ENCODE measurements around the gene MAP3K19. TPM values are rescaled to one million over a fixed set of nuclear protein-coding genes. Genes with fewer than 3 reads are reported as not detected.
"Not testable (repeated sequence)": the region's sequence is repeated elsewhere in the genome, so short reads cannot be mapped to it uniquely, and the experiment has no call there.

The MAP3K19 gene
- total RNA-seq, 1 donor from 2014 or later: not detected

DNA sequence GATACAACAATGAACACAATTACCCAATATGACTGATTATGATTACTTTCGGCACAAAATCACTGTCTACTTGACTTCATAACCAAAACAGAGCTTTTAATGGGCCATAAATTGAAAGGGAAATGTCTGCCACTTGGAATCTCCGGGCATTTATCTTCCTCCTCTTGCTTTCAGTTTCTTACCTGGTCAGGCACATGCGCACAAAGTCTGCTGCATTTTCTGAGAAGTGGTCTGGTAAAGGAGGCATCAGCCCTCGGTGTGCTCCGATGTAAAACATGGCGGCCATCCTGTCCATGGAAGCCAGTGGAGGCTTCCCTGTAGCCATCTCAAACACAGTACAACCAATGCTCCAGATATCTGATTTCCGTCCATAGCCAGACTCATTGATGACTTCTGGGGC, 66.6 kb downstream of the MAP3K19 start:
- no peak for DNase-seq (ENCODE audit: low spot score)

DNA sequence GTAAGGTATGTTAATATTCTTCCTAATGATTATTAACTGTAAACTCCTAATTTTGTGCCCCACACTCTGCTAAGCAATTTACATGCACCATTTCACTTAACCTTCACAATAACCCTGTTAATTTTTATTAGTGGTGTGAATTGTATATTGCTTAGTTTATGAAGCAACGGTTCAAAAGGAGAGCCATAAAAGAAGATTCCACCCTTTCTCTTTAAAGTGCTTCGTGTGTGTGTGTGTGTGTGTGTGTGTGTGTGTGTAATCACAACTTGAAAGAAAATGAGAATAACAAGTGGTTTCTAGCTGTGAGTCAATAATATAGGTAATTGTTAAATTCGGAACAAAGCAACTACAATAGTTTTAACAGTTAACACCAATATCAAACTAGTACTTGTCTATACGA, 68.0 kb downstream of the MAP3K19 start:
- no peak for DNase-seq (ENCODE audit: low spot score)

DNA sequence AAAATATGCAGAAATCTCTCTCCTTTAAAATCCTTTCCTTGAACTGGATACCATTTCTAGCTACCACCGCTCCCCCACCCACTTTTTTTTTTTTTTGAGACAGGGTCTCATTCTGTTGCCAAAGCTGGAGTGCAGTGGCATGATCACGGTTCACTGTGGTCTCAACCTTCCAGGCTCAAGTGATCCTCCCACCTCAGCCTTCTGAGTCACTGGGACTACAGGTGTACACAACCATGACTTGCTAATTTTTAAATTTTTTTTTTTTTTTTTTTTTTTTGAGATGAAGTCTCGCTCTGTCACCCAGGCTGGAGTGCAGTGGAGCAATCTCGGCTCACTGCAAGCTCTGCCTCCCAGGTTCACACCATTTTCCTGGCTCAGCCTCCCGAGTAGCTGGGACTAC, 70.1 kb downstream of the MAP3K19 start:
- DNase-seq (ENCODE audit: low spot score): not testable (repeated sequence)

DNA sequence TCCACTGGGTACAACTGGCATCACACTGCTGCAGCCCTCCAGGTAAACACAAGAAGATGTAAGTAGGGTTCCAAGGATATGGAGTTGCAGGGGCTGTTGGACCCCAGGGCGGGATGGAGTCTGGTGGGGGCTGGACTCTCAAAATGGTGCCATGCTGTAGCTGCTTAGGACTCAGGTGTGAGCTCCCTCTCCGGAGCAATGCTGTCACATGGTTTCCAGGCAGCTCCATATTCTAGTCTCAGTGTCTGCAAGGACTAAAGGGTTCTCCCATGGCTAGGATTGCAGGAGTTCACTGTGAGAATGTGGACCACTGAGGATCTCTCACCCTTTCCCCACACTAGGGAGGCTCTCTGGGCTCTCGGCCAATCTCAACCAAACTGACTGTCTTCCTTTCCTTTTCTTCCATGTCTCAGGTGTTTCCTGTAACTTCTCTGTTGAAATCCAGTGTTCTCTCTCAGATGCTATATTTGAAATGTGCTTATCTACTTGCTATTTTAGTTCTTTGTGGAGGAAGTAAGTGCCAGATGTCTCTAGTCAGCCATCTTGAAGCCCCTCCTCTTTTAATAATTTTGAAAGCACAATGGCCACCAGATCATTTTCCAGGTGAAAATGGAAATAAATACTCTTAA, 71.1 kb downstream of the MAP3K19 start:
- DNase-seq (ENCODE audit: low spot score): no peak

DNA sequence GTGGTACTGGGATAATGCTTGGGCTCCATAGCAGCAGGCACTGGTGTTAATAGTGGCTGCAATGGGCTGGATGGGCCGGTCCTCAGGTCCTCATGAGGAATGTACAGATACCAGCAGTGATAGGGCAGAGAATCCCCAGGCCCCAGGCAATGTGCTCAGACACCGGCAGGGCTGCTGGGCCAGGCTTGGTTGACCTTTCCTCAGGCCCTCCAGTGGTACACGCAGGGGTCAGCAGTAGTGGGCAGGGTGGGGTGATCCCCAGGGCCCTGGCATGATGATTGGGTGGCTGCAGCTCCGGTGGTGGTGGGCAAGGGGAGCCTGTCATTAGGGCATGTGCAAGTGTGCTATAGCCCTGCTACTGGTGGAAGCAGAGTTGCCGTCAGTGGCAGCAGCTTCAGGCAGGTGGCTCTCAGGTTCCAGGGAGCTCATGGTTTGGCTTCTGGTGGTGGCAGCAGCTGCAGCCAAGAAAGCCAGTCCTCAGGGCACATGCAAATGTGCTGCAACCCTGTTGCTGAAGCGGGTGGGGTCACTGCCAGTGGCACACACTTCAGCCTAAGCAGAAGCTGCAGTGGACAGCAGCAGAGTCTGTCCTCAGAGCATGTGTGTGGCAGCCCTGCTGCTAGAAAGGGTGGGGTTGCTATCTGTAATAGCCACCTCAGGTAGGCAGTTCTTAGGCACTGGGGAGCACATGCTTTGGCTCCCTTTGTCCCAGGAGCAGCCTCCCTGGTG, 71.8 kb downstream of the MAP3K19 start:
- no peak for DNase-seq (ENCODE audit: low spot score)

DNA sequence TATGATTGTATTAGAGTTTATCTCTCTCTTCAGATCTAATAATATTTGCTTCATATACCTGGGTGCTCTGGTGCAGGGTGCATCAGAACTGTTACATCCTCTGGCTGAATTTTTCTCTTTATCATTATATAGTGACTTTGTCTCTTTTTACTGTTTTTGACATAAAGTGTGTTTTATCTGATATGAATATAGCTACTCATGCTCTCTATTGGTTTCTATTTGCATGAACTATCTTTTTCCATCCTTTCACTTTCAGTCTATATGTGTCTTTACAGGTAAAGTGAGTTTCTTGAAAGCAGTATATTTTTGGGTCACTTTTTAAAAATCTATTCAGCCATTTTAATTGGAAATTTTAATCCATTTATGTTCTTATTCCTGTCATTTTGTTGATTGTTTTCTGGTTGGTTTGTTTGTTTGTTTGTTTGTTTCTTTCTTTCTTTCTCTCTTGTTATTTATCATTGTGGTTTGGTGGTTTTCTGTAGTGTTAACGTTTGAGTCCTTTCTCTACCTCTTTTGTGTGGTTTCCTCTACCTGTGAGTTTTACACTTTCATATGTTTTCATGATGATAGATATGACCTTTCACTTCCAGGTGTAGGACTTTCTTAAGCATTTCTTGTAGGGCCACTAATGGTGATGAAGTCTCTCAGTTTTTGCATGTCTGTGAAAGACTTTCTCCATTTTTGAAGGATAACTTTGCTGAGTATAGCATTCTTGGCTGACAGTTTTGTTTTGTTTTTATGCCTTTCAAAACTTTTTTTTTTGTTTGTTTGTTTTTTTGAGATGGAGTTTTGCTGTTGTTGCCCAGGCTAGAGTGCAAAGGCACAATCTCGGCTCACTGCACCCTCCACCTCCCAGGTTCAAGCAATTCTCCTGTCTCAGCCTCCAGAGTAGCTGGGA, 73.8 kb downstream of the MAP3K19 start:
- no peak for DNase-seq (ENCODE audit: low spot score)

DNA sequence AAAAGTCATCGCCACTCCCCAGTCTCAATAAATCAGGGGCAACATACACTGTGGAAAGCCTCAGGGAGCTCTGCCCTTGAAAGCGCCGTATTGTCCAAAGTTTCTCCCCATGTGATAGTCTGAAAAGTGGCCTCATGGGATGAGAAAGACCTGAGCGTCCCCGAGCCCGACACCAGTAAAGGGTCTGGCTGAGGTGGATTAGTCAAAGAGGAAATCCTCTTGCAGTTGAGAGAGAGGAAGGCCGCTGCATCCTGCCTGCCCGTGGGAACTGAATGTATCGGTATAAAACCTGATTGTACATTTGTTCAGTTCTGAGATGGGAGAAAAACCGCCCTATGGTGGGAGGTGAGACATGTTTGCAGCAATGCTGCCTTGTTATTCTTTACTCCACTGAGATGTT, 80.1 kb downstream of the MAP3K19 start:
- DNase-seq (ENCODE audit: low spot score): not testable (repeated sequence)

DNA sequence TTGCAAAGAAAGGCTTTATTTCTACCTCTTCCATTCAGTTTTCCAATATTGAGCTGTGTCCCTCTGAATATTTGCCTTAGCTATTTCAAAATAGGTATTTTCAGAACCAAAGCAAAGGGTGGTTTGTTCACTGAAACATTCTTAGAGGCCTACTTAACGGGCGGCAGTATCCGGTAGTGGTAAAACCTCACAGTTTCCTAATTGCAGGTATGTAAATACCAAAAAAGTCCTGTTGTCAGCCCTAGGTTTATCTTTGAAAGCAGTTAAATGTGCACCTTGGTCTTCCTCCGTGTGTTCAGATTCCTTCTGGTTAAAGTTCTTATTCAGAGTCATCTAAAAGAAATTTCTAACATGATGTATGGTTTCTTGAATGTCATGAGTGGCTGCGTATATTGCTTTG, 89.8 kb downstream of the MAP3K19 start:
- no peak for DNase-seq (ENCODE audit: low spot score)

DNA sequence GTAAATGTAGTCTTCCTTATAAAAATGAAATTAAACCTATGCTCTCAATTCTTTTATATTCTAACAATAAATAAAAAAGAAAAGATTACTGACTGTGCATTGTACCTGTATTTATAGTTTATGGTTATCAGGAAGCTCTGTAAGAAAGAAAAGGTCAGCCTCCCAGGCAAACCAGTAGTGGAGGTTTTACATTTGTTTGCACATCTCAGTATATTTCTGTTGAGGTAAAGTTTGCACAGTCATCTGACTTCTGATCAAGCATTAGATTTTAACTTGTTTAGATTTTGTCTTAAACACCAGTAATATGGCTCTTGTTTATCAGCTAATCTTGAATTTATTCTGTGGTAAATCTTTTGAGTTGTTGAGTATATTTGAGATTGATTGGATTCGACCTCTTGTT, 91.5 kb downstream of the MAP3K19 start:
- DNase-seq (ENCODE audit: low spot score): no peak

DNA sequence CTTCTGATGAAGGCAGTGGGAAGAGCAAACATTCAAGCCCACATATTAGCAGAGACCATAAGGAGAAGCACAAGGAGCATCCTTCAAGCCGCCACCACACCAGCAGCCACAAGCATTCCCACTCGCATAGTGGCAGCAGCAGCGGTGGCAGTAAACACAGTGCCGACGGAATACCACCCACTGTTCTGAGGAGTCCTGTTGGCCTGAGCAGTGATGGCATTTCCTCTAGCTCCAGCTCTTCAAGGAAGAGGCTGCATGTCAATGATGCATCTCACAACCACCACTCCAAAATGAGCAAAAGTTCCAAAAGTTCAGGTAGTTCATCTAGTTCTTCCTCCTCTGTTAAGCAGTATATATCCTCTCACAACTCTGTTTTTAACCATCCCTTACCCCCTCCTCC, 93.2 kb downstream of the MAP3K19 start:
- no peak for DNase-seq (ENCODE audit: low spot score)

DNA sequence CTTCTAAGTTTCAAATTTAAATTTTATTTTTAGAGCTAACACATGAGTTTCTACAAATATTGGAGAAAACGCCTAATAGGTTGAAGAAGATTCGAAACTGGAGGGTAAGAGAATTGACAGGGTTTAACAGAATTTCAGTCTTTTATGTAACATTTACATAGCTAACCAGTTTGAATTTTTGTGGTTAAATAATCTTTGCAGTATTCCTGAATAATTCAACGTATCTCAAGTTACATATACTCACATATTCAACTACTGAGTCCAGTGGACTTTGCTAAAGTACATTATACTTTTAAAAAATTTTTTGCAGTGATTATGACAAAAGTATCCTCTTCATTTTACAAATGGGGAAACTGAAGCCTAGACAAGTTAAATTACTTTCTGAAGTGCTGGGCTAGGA, 94.6 kb downstream of the MAP3K19 start:
- no peak for DNase-seq (ENCODE audit: low spot score)

DNA sequence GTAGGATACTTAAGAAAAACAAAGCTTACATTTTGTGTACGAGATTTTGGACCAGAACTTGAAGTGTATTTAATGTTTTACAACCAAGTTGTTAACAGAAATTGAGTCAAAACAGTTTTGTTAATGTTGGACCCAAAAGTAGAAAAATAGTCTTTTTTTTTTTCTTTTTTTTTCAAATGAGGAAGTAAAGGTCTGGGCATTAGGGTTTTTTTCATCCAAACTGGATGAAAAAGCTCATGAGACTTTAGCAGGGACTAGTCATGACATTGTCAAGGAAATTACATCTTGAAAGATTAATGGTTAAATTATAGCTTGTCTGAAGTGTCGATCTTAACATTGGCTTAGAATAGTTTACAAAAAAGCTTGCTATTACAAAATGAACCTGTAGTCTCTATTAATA, 96.4 kb downstream of the MAP3K19 start:
- no peak for DNase-seq (ENCODE audit: low spot score)

DNA sequence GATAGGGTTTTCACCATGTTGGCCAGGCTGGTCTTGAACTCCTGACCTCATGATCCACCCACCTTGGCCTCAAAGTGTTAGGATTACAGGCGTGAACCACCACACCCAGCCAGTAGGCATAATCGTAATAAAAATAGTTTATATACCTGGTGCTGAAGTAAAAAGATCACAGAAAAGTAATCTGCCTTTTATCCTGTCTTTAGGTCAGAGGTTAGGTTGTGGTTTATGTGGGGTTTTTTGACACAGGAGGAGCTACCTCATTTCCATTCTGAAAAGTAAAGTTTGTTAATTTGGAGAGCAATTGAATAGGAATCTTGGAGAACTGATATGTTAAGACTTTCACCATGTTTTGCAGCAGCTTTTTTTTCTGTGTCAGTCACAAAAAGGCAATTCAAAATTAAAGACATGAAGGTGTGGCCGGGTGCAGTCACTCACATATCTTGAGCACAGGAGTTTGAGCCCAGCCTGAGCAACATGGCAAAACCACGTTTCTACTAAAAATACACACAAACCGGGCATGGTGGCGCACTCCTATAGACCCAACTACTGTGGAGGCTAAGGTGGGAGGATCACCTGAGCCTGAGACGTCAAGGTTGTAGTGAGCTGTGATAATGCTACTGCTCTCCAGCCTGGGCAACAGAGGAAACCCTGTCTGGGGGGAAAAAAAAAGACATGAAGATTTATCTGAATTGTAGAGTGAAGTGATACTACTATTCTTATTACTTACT, 97.1 kb downstream of the MAP3K19 start:
- DNase-seq (ENCODE audit: low spot score): no peak

DNA sequence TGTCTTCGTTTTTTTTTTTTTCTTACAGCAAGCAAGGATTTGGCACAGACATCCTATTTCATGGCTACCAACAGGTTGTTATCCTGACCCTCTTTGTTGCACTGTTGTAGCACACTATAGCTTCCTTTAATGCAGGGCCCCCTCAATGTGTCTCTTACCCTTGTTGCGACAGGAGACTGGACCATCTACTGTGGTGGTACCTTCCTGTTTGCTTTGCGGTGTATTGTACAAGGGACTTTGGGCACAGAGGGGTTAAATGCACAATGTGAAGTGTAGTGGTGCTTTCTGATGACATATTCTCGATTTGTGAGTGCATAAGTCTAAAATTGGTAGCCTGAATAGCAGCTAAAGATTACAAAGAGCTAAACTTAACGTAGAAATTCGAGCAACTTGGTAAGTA, 101.2 kb downstream of the MAP3K19 start:
- no peak for DNase-seq (ENCODE audit: low spot score)

DNA sequence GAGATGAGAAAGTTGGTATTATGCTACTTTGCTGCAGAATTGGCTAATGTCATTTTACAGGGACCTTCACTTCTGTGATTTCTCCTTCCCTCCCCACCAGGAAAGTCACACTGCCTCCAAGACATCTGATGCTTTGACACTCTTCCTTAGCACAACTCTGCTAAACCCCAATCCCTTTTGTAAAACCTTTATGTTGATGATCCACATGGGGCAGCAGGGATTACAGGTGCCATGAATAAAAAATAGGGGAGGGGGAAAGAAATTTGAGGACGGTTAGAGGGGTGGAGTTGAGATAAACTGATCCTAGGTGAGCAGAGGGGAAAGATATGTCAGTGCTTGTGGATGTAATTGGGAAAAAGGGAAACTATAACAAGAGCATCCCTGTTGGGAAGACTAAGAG, 102.3 kb downstream of the MAP3K19 start:
- no peak for DNase-seq (ENCODE audit: low spot score)

DNA sequence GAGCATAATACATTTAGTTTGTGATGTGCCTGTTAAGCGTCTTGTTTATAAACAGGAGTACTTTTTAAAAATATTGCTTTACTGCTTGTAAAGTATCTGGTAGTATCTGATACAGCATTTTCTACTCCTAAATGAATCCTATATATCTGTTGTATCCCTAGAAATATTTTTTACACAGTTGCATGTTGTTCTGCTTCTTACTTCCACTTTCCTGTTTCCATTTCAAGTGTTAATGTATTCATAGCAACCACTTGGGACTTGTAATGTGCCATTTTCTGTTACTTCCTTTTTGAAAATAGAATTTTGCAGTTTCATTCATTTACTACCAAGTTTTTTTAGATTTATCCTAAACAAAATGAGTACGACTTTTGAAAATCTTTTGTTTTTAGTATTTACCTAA, 103.7 kb downstream of the MAP3K19 start:
- DNase-seq (ENCODE audit: low spot score): no peak

DNA sequence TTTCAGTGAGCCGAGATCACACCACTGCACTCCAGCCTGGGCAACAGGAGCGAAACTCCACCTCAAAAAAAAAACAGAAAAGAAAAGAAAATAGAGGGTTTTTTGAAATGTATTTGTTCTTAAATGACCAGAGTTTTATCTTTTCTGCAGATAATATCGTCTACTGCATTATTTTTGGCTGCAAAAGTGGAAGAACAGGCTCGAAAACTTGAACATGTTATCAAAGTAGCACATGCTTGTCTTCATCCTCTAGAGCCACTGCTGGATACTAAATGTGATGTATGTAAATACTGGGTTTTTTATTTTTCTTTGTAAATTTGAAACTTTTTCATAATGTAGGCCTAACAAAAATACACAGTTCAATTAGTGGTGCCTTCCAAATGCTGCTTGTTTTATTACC, 110.6 kb downstream of the MAP3K19 start:
- no peak for DNase-seq (ENCODE audit: low spot score)

DNA sequence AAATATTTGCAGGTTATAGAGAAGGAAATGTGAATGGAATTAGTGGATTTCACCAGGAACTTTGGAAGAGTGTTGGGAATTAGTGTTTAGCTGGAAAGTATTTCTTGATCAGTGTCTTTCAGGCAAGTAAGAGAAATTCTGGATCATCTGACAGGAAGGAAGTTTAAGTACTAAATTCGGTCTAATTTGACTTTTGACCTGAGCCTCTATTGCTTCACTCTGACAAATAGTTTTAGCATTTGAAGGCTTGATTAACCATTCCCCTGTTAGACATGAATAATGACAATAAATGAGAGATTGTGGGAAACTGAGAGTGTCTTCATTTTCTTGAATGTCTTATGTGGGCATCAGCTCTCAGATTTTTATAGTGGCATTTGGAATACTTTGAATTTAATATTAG, 112.6 kb downstream of the MAP3K19 start:
- DNase-seq (ENCODE audit: low spot score): no peak

DNA sequence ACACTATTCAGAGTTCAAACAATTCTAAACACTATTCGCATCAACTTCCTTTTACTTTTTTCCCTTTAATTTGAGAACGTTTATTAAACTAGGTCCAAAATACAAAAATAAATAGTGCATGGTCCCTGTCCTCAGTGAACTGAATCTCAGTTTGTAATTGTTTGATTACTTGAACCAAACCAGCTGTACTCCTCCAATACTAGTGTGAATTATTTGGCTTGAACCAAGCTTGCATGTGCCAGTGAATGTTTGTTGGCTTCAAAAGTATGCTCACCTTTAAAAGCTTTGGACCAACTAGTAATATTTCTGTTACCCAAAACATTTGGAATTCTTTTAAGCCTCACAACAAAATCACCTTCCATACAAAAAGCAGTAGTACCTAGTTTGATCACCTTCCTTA, 113.1 kb downstream of the MAP3K19 start:
- DNase-seq (ENCODE audit: low spot score): no peak

DNA sequence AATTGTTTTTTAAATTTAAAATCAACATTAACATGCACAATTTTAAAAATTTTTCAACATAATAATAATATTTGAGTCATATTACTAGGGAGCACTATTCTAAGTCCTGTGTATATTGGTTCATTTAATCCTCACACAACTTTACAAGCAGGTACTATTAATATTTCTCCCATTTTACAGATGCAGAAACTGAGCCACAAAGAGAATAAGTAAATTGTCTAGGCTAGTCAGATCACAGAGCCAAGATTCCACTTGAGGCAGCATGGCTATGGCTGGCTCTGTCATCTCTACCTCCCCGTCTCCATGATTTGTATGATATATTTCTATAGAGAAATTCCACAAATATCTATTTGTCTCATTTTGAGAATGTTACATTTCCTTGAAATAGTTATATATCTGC, 113.5 kb downstream of the MAP3K19 start:
- no peak for DNase-seq (ENCODE audit: low spot score)

DNA sequence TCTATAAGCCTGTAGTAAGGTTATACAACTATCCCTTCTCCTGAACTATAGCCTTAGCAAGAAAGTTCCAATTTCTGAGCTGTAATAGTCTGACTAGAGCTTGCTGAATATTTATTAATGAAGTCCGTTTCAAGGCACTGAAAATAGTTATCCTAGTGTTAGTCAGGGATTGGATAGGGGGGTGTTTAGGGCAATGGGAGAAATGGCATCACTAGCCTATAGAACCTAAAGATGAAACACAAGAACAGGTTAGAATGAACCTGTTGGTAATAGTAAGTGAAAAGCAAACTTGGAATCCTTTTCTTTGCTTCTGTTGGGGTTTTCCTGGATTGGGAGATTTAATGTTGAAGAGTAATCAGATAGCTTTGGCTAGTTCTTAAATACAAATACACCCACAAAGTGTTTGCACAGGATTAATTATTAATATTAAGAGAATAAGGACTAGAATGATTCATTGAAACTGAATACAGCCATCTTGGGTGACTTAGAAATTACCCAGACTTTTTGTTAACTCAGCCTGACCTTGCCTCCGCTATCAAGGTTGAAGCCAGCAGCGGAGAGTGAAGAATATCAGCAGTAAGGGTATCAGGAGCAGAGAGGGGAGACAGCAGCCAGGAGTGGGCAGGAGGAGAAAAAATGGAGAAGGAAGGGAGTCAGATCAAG, 114.3 kb downstream of the MAP3K19 start:
- no peak for DNase-seq (ENCODE audit: low spot score)

DNA sequence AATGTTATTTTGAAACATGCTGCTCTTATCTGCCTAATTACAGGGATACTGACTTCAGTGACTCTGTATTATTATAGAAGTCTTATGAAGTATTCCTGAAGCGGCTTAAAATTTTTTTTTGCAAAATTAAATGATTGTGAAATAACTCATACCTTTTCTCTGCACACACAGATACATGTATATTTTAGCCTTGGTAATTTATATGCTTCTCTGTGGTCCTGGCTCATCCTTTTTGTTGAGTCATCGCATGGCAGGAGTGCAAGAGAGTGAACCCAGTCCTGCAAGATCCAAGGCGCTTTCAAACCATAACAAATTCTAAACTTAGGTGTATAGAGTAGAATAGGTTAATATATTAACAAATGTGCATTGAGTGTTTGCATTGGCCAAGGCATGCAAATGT, 120.1 kb downstream of the MAP3K19 start:
- DNase-seq (ENCODE audit: low spot score): no peak
